Activated gamma-delta T cell treated with anti-CD3 and anti-CD28 coated beads, Interleukin-2, amount 50 U/mL, for 16 hours (primary cell): ENCODE measurements around the gene STK38.
"Not testable (repeated sequence)": the region's sequence is repeated elsewhere in the genome, so short reads cannot be mapped to it uniquely, and the experiment has no call there.

Experiments
- DNase-seq: peaks from one replicate; pipeline ENCODE4 v3.0.0-alpha.2; 2020; ENCODE audit warnings: low read depth

The STK38 gene

GRCh38 chr6:36546920-36547645, at the start of gene STK38:
Gene STK38, minus strand, starts transcription at chr6:36547479. Its CDS starts 7,277 bp downstream, at chr6:36540202.
- DNase-seq = peak; percentile 88

GRCh38 chr6:36596356-36596755, 49.1 kb upstream of the STK38 start:
- DNase-seq = no peak

- no peak for DNase-seq
These were observed 47.8 kb upstream of the STK38 start for GRCh38 chr6:36594816-36595643.

- DNase-seq = peak; percentile 93
These were observed 46.9 kb upstream of the STK38 start, which contains the start of gene SRSF3 for GRCh38 chr6:36594029-36594815. Gene SRSF3, plus strand, starts transcription at chr6:36594362. Its CDS starts 2,401 bp downstream, at chr6:36596763.

- DNase-seq = no peak
These were observed 46.3 kb upstream of the STK38 start for GRCh38 chr6:36593569-36594028.

GRCh38 chr6:36592221-36592655, 45.0 kb upstream of the STK38 start:
- no peak for DNase-seq

- DNase-seq = no peak
These were observed 43.0 kb upstream of the STK38 start for GRCh38 chr6:36590237-36590636.

- not testable (repeated sequence) for DNase-seq
These were observed 41.7 kb upstream of the STK38 start for GRCh38 chr6:36589025-36589400.

- DNase-seq = no peak
These were observed 39.3 kb upstream of the STK38 start for GRCh38 chr6:36586606-36587005.

GRCh38 chr6:36581716-36582115, 34.4 kb upstream of the STK38 start:
- no peak for DNase-seq

- DNase-seq = no peak
These were observed 32.9 kb upstream of the STK38 start for GRCh38 chr6:36580184-36580526.

GRCh38 chr6:36578431-36578830, 31.2 kb upstream of the STK38 start:
- no peak for DNase-seq

- DNase-seq = no peak
These were observed 30.8 kb upstream of the STK38 start for GRCh38 chr6:36578030-36578429.

- no peak for DNase-seq
These were observed 30.0 kb upstream of the STK38 start for GRCh38 chr6:36577301-36577700.

GRCh38 chr6:36576578-36576977, 29.3 kb upstream of the STK38 start:
- no peak for DNase-seq

GRCh38 chr6:36574679-36575078, 27.4 kb upstream of the STK38 start:
- DNase-seq = no peak

GRCh38 chr6:36572353-36573311, 25.4 kb upstream of the STK38 start:
- DNase-seq = not testable (repeated sequence)

GRCh38 chr6:36571122-36572043, 24.1 kb upstream of the STK38 start:
- no peak for DNase-seq

- DNase-seq = no peak
These were observed 23.0 kb upstream of the STK38 start for GRCh38 chr6:36570264-36570663.

- DNase-seq = no peak
These were observed 19.2 kb upstream of the STK38 start for GRCh38 chr6:36566418-36566905.
